Activated naive CD8-positive, alpha-beta T cell treated with anti-CD3 and anti-CD28 coated beads, Interleukin-2, amount 50 U/mL, for 16 hours (primary cell): ENCODE data around the gene SCARF2.
"Not testable (repeated sequence)": the region's sequence is repeated elsewhere in the genome, so short reads cannot be mapped to it uniquely, and the experiment has no call there.

ENCODE experiments used
- DNase-seq: peaks from one replicate; pipeline ENCODE4 v3.0.0-alpha.2; 2020; ENCODE audit warnings: low read depth, low spot score

The SCARF2 gene

DNA sequence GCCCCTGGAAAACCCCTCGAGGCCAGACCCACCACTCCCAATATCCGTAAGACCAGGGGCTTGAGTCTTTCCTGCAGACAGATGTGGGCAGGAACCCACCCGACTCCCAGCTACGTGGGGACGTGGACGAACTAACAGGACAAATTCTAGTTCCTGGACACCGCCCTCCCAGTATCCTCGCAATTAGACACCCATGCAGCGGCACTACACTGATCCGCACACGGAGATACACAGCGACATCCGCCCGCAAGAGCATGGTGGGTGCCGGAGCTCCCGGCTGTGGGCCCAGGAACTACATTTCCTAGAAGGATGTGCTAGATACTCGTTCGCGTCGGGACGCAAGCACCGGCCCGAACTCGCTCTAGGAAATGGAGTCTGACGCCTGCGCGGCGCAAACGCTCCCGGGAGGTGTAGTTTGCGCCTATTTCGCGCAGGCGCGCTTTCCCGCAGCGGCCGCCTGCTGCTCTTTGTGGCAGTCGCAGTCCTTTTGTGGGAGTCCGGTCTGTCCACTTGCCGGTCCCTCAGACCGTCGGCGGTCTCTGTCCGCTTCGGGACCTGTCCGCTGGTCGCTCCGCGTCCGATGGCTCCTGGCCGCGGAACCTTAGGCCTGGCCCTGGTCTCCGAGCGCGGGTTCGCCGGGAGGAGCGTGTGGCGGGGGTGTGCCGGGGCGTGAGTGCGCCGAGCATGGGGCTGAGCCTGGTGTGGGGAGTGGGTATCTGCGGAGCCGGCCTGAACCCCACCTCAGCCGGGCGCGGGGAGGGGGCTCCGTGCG lies 43.7 kb downstream of the SCARF2 start, which contains the start of gene ZNF74:
TSS of gene ZNF74 (plus strand) at position 447 of the 772 bp plus-strand sequence. CDS start 478 bp downstream, outside the sequence.
- DNase-seq = peak; percentile 60

DNA sequence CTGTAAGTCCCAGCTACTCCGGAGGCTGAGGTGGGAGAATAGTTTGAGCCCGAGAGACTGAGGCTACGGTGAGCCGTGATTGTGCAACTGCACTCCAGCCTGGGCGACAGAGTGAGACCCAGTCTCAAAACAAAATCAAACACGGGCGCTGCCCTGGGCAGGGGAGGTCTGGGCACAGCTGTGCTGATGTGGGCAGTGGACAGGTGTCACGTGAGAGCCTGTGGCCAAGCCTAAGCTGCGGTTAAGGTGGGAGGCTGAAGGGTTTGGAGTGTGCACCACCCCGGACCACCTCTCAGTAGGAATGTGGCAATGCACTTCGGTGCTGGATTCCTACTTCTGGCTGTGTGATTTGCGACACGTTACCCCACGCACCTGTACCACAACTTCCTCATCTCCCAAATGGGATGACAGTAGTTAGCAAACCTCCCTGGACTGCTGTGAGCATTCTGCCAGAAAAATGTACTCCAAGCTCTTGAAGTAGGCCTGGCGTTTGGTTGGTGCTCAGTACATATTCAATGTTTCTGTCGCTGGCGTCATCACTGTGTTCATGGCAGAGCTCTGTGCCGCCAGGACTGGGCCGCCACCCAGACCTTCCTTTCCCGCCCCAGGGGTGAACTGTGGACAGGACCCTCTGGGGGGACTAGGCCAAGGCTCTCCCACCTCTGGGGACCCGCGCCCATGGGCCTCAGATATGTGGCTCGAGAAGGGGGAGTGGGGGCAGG lies 44.5 kb downstream of the SCARF2 start:
- DNase-seq = no peak

GRCh38 chr22:20392365-20392881 lies 45.2 kb downstream of the SCARF2 start:
- DNase-seq = not testable (repeated sequence)

DNA sequence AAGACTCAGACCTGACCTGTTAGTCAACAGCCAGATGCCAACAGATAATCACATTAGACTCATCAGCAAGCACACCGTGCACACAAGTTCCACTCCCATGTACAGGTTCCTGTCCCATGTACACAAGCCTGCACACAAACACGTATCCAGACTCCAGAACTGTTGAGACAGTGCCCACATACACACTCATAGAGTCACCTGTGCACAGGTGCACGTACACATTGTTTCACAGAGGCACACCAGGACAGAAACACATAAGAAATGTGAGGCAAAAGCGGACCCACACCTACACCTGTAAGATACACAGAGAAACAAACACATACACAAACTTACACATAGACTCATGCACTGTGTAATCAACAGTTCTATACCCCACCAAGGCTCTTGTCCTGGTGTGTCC lies 46.4 kb downstream of the SCARF2 start:
- DNase-seq = no peak

DNA sequence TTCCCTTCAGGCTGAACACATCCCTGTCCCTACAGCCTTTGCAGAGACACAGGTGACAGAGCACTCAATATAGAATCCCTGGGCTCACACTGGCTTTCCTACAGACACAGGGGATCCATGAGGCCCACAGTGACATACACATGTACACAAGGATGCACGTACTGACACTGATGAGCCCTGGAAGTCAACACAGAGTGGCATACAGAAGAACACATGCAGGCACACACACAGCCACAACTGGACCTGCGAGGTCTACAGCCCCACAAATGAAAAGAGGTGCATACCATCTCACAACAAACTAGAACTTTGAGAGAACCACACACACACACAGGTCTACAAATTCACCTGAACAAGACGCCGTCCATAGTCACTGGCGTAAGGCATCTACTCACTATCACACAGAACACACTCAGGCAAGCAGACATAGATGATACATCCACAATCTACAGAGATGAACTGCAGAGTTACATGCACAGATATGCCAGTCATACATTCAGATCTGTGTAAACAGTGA lies 47.2 kb downstream of the SCARF2 start:
- DNase-seq = no peak

- DNase-seq = no peak
Measured at GRCh38 chr22:20389288-20389687, 48.3 kb downstream of the SCARF2 start.

GRCh38 chr22:20388200-20388599 lies 49.4 kb downstream of the SCARF2 start:
- DNase-seq = no peak

DNA sequence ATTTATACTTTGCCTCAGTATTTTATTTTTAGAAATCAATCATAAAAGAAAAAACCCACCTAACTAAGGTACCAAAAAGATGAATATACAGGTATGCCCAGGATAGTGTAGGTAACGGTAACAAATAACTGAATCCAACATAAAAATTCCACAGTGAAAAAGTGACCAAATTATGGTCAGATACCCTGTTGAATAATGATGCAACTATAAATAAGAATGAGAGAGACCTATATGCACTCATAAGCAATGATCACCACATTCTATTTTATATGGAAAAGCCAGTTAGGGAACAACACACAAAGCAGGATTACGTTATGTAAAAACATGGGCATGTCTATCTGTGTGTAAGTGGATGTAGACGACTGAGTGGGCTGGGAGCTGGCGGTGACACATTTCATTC lies 50.7 kb downstream of the SCARF2 start:
- no peak for DNase-seq

- no peak for DNase-seq
Measured at GRCh38 chr22:20386336-20386735, 51.3 kb downstream of the SCARF2 start.

DNA sequence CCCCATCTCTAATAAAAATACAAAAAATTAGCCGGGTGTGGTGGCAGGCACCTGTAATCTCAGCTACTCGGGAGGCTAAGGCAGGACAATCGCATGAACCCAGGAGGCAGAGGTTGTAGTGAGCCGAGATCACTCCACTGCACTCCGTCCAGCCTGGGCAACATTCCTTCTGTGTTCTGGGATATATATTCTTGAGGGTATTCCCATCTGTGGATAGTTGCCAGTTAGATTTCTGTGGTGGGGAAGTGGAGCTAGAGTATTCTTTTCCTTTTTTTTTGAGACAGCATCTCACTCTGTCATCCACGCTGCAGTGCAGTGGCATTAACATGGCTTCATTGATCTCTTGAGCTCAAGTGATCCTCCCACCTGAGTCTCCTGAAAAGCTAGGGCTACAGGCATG lies 52.8 kb downstream of the SCARF2 start:
- no peak for DNase-seq

GRCh38 chr22:20384171-20384570 lies 53.5 kb downstream of the SCARF2 start:
- no peak for DNase-seq

GRCh38 chr22:20383538-20383937 lies 54.1 kb downstream of the SCARF2 start:
- DNase-seq = no peak

GRCh38 chr22:20380486-20380885 lies 57.1 kb downstream of the SCARF2 start:
- no peak for DNase-seq

- DNase-seq = not testable (repeated sequence)
Measured at GRCh38 chr22:20378684-20379083, 58.9 kb downstream of the SCARF2 start.

- no peak for DNase-seq
Measured at GRCh38 chr22:20378110-20378509, 59.5 kb downstream of the SCARF2 start.

DNA sequence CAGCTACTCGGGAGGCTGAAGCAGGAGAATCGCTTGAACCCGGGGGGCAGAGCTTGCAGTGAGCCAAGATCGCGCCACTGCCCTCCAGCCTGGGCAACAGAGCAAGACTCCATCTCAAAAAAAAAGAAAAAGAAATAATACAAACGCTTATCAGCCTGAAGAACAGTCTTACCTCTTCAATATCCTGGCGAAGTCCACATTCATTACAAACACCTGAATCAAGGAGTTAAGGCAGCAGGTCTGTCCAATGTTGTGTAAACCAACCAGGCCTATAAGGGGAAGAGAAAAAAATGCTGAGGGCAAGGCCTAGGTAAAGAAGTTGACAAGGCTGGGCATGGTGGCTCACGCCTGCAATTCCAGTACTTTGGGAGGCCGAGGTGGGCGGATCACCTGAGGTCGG lies 60.6 kb downstream of the SCARF2 start:
- DNase-seq = not testable (repeated sequence)

- not testable (repeated sequence) for DNase-seq
Measured at GRCh38 chr22:20376281-20376680, 61.3 kb downstream of the SCARF2 start.
